HG02798 (cell line): ENCODE data around the gene VTI1B.
"Not testable (repeated sequence)": the region's sequence is repeated elsewhere in the genome, so short reads cannot be mapped to it uniquely, and the experiment has no call there.

Experiments
- ATAC-seq: cut with Tn5 transposase; IDR thresholded peaks from one replicate; pipeline ENCODE4 v1.9.1; 2021; ENCODE audit warnings: mild to moderate bottlenecking; ENCODE audit not compliant: unreplicated experiment, poor library complexity

VTI1B gene

DNA sequence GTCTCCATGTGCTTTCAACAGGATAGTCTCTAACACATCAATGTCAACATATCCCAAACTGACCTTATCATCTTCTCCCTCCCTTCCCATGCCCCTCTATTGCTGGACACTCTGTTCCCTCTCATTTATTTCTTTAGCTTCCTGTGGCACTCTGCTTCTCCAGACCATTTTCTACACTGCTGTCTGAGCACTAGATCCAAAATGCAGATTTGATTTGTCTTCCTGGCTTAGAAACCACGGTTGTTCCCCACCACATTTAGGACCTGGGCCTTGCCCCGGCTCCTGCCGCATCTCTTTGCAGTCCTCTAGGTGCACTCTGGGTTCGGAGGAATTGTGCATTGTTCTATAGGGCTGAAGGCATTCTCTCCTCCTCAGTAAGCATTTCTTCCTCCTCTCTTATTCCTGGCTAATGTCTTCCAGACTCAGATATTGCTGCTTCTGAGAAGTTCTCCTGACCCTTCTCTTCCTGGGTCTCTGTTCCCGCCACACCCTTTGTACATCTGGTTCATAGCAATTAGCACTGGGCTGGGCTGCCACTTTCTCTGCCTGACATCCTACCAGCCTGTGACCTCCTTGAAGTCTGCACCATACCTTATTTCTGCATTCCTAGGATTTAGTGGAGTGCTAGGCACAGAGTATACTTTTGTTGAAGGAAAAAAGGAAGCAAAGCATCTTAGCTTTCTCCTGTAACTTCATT, 40.8 kb downstream of the VTI1B start:
- no peak for ATAC-seq

DNA sequence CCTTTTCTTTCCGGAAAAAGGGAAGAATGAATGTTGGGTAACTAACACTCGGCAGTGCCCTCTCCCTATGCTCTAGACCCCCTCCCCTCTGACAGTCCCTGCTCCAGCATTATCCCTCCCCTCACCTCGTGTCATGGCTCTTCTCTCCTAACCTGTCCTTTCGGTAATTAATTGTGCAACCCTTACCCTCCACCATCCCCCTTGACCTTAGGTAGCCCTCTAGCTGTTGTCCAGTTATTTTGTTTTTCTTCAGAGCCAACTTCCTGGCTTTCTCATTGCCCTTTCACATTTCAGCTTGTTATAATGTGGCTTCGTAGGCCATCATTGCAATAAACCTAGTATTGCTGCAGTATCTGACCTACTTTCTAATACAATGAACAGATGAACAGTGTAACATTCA, 43.5 kb downstream of the VTI1B start:
- ATAC-seq: no peak

DNA sequence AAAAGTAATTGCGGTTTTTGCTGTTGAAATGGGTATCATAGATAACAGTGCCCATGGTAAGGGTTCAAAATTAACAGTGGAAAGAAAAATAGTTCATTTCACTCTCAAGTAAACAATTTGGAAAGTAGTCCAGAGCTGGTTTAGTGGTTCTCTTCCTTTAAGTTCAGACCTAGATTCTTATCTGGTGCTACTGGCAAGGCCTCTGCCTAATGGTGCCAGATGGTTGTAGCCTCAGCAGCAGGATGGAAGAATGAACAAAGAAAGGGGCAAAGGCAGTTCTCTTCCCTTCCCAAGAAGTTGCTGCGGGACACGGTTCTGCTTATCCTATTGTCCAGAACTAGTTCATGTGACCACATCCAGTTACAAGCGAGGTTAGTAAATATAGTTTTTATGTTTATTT, 44.2 kb downstream of the VTI1B start:
- ATAC-seq: no peak

DNA sequence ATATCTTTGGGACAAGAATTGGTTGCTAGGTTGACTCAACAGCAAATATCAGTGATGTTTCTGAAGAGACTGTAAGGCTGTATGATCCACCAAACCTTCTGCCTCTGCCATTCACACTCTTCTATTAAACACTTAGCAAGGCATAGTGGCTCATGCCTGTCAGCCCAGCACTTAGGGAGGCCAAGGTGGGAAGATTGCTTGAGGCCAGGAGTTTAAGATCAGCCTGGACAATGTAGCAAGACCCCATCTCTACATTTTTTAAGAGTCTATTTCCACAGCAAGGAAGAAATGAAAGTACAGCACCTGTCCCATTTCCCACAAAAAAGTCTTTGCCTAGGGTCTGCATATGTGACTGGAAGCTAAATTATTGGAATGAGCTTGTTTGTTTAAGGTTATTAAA, 46.9 kb downstream of the VTI1B start:
- ATAC-seq: no peak

DNA sequence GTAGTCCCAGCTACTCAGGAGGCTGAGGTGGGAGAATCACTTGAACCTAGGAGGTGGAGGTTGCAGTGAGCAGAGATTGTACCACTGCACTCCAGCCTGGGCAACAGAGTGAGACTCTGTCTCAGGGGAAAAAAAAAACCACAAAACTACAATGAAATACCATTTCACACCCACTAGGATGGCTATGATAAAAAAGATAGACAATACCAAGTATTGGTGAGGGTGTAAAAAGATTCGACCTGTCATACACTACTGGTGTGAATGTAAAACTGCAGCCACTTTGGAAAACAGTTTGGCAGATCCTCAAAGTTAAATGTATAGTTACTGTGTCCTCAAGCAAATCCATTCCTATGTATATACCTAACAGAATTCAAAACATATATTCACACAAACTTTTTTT, 48.3 kb downstream of the VTI1B start:
- not testable (repeated sequence) for ATAC-seq

DNA sequence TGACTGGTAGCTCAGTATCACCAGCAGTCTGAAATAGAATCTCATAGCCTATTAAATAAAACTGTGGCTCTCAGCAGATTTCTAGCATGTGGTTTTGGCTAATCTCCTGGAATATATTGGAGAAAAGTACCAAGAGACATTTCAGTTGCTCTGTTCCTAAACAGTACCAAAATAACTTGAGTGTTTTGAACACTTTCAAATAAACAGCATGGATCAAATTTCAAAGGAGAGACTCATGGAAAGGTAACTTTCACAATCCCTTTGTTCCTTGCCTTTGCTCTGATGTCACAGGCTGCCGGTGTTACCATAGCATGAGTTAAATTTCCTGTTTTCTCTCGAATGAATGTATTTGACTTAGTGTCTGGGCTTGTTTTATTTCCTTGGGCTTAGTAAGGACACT, 51.3 kb downstream of the VTI1B start:
- no peak for ATAC-seq

DNA sequence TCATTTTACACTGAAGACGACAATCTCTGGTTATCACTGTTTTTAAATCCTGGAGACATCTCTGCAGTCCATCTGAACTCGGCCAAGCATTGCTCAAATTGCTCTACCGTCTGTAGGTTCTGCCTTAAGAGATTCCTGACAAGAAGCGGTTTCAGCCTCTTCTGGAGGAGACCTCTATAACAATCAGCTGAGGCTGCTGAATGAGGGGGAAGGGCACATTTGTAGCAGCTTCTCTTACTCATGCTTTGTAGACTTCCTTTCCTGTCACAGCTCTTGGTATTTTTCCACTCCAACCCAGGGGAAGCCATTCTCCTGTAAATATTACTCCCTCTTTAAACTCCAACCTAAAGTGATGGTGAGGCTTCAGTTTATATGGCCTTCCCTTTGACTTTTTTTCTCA, 51.8 kb downstream of the VTI1B start:
- ATAC-seq: no peak

DNA sequence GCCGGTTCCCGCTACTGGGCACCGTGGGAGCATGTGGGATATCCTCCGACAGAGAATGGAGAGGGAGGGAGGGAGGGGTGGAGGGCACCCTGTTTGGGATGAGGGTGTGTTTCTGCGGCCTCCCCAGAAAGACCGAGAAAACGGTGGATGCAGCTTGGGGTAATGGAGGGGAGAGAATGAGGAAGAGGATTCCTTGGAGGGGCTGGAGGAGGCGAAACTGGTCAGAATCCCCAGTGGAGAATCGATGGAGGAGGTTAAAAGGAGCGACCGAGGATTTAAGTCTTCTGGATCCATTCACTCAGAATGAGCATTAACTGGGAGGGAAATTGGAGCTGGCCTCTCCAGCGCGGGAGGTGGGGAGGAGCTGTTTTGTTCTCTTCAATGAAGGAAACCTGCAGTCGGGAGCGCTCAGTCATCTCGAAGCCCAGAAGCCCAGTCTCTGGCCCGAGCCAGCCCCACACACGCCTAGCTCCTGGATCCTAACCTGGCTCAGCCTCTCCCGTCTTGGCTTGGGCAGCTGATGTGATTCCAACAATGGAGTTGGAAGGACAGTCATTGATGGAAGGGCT, 54.1 kb downstream of the VTI1B start:
- no peak for ATAC-seq

DNA sequence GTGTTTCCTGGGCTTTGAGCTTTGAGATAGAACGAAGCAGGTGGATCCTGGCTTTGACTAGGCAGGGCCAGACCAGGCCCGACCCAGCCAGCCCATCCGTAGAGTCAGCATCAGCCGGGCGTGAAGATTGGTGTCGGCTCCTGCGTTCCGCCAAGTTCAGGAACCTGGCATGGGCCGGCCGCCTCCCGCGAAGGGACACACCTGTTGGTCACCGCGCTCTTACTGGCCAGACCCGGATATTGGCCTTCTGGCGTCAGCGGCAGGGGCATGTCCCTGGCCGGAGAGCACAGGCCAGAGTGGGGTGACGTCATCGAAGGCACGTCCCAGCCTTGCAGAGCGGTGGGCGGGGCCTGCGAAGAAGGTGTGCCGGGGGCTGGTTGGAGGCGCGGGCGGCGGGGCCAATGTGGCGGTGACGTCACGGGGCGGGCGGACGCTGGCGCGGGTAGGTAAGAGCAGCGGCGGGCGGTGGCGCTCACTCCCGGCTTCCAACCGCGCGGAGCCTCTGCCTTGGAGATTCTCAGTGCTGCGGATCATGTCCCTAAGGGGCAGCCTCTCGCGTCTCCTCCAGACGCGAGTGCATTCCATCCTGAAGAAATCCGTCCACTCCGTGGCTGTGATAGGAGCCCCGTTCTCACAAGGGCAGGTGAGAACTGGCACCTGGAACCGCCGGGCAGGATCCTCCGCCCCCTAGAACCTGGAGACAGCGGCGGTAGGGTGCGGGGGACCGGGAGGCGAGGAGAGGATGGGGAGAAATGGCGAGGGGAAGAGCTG, 54.8 kb downstream of the VTI1B start, which contains the start of gene ARG2:
TSS of gene ARG2 (plus strand) at position 475 of the 771 bp plus-strand sequence. CDS start at position 533, 58 bp downstream.
- peak; percentile 98 for ATAC-seq

DNA sequence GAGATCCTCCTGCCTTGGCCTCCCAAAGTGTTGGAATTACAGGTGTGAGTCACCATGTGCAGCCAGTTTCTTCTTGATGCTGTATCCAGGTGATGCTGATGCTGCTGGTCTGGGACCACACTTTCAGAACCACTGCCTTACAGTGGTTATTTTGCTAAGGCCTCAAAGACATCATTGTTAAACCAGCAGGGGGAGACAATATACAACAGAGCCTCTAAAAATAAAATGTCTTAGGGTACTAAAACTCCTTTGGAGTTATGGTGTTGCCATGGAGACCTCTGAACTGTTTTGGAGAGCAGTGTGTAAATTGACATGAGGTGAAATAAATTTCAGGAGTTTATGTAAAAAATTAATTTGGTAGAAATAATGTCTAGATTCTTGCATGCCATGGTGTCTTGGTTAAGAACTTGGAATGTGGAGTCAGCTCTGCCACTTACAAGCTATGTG, 55.8 kb downstream of the VTI1B start:
- ATAC-seq: no peak

DNA sequence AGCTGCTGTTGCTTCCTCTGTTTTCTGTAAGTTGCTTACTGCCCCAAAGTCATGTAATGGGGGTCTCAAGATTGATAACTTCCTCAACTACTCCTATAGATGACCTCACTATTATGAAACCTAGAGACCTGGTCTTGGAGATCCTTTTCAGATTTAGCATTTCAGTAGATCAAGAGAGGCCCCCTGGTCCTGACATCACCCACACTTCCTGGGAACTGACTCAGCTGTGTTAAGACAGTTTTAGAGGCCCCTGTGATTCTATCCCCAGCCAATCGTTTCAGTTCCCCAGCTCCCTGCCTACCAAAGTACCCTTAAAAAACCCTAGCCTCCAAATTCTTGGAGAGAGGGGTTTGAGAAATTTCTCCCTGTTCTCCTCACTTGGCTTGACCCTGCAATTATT, 63.9 kb downstream of the VTI1B start:
- ATAC-seq: no peak

DNA sequence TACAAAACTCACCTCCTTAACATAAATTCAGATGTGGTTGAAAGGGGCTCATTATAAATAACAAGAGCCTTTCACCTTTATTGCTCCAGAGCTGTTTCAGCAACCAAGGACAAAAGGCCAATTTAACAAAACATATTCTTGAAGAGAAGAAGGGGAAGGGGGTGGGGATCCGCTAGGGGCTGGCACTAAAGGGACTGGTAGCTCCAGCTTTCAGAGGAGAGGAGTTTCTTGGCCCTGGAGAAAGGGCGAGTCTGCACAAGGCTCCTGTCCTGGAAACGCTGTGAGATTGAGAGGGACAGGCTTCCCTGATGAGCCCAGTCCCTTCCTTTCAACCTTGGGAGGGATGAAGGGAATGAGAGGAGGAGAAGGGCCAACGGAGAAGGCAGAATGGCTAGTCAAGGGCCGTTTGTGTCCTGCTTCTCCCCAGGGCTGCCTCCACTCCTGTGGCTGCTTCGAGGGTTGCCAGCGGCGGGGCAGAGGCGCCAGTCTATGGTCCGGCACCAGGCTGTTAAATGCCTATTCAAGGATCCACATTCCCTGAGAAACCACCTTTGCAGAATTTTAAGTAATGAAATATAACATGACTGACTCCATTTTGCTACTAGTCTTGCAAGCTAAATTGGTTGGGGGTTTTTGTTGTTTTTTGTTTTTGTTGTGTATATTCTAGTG, 64.7 kb downstream of the VTI1B start:
- ATAC-seq: no peak

DNA sequence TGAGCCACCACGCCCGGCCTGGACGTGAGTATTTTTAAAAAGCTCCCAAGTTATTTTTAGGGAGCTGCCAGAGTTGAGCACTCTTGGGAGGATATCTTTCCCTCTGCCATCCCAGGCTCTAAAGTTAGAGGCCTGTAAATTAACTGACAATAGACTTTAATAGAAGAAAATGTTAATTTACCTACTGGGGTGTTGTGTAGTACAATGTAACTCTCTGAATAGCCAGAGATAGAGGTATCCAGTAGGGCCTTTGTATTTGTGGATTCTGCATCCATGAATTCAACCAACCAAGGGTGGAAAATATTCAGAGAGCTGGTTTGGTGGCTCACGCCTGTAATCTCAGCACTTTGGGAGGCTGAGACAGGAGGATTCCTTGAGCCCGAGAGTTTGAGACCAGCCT, 66.8 kb downstream of the VTI1B start:
- ATAC-seq: no peak

DNA sequence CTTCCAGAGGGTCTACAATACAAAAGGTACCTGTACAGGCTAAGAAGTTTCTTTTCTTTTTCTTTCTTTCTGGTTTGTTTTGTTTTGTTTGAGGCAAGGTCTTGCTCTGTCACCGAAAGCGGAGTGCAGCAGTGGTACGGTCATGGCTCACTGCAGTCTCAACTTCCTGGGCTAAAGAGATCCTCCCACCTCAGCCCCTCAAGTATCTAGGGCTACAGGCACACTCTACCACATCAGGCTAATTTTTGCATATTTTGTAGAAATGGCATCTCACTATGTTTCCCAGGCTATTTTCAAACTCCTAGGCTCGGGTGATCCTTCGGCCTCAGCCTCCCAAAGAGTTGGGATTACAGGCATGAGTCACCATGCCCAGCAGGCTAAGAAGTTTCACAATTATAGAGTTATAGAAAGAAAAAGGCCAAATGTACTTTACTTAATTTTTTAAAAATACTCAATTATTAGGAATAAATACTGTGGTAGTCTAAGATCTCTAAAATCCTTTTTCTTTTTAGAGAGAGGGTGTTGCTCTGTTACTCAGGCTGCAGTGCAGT, 71.4 kb downstream of the VTI1B start:
- peak; percentile 56 for ATAC-seq

DNA sequence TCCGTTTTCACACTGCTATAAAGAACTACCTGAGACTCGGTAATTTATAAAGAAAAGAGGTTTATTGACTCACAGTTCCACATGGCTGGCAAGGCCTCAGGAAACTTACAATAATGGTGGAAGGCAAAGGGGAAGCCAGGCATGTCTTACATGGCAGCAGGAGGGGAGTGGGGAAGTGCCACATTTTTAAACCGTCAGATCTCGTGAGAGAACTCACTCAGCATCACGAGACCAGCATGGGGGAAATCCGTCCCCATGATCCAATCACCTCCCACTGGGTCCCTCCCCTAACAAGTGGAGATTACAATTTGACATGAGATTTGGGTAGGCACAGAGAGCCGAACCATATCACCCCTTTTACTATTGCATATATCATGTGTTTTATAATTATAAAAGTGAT, 72.4 kb downstream of the VTI1B start:
- ATAC-seq: no peak

DNA sequence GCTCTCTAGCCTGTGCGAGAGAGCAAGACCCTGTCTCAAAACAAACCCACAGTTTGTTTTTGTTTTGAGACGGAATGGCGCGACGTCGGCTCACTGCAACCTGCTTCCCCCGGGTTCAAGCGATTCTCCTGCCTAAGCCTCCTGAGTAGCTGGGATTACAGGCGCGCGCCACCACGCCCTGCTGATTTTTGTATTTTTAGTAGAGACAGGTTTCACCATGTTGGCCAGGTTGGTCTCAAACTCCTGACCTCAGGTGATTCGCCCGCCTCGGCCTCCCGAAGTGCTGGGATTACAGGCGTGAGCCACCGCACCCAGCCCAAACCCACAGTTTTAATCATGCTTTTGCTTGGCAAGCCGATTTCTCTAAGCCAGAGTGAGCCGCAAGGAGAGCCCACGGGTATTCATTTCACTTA, 73.9 kb downstream of the VTI1B start:
- not testable (repeated sequence) for ATAC-seq

DNA sequence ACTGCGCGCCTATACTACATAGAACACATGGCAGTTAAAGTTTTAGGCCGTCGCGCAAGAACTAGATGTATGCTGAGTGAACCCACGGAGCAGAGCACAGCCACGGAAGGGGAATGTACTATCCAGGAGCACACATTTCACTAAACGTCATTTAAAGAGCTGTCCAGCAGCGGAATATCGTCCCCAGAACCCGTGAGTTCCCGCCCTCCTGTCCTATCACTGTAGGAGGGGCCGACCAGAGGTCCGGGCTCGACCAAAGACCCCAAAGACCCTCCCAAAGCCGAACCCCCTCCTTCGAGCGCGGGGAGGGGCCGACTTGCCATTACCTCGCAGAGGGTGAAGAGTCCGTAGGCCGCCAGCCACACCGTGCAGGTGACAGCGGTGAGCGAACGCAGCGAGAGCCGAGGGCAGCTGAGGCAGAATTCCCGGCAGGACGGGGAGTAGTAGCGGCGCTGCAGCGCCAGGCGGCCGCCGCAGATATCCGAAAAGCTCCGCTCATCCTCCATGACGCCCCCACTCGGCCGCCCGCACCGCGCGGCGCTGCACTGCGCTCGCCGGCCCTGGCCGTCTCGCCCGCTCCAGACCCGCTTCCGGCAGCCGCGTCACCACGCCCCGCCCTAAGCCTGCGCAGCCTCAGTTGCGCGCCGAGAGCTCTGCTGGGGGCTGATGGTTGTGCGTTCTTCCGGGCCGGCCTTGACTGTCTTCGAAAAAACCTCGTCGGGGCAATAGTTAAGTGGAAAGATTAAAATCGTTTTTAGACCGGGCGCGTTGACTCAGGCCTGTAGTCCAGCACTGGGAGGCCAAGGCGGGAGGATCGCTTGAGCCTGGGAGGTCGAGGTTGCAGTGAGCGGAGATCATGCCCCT, 74.5 kb downstream of the VTI1B start, which contains the start of gene PIGH:
TSS of gene PIGH (minus strand) at position 571 of the 864 bp plus-strand sequence. CDS start at position 506, 65 bp downstream.
- peak; percentile 97 for ATAC-seq
